HG03196 (cell line): ENCODE data around the gene MAML3.

Source experiments
- ATAC-seq: cut with Tn5 transposase; IDR thresholded peaks from one replicate; pipeline ENCODE4 v1.9.1; 2021; ENCODE audit not compliant: unreplicated experiment

MAML3 gene

DNA sequence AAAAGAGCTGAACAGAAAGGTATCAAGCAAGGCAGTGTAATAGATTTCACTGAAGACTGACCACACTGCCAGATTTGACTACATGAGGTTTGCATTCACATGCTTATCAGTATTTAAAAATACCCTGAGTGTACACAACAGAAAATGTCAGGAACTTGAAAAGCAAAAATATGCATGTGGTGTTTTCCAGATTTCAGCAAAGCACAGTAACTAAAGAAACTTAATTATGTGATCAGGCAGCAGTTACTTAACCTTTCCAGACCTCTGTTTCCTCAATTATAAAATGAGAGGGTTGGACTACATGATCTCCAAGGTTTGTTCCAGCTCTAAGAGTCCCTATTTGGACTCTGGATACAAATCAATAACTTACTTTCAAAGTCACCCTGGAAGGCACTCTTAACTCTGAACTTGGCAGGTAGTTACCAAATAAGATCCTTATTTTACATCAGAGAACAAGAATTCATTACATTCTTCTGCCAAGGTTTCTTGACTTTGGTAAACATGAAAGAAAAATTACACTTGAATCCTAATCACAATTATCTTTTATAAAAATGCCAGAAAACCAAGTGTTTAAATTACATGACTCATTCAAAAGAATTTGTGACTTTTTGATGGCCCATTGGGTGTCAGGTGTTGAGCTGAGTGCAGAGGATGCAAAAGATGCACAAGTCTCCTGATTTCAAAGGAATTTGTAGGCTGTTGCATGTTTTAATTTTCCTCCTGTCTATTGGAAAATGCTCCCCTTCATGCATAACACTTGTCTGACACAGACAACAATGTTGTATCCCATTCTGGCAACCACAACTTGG lies 246.8 kb downstream of the MAML3 start:
- ATAC-seq: no peak

DNA sequence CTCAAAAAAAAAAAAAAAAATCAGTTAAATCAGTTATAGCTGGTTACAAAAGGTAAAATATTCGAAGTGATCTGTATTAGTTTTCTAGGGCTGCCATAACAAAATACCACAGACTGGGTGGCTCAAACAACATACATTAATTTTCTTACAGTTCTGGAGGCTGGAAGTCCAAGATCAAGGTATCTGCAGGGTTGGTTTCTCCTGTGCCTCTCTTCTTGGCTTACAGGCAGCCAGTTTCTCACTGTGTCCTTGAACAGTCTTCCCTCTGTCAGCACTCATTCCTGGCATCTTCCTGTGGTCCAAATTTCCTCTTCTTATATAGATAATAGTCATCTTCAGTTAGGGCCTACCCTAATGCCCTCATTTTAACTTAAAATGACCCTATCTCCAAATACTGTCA lies 248.5 kb downstream of the MAML3 start:
- ATAC-seq: no peak

GRCh38 chr4:139904406-139904805 lies 249.6 kb downstream of the MAML3 start:
- ATAC-seq: no peak

DNA sequence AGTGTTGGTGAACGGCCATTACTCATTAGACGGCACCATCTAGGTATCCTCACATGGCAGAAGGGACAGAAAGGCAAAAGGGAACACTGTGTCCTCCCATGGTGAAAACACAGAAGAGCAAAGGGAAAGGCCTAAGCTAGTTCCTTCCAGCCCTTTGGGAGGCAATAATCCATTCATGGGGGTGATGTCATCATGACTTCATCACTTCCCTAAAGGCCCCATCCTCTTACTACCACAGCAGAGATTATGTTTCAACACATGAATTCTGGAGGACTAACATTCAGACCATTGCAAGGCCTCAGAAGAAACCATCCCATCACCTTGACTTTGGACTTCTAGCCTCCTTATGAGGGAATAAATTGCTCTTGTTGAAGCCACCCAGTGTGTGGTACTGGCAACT lies 250.1 kb downstream of the MAML3 start:
- ATAC-seq: no peak

DNA sequence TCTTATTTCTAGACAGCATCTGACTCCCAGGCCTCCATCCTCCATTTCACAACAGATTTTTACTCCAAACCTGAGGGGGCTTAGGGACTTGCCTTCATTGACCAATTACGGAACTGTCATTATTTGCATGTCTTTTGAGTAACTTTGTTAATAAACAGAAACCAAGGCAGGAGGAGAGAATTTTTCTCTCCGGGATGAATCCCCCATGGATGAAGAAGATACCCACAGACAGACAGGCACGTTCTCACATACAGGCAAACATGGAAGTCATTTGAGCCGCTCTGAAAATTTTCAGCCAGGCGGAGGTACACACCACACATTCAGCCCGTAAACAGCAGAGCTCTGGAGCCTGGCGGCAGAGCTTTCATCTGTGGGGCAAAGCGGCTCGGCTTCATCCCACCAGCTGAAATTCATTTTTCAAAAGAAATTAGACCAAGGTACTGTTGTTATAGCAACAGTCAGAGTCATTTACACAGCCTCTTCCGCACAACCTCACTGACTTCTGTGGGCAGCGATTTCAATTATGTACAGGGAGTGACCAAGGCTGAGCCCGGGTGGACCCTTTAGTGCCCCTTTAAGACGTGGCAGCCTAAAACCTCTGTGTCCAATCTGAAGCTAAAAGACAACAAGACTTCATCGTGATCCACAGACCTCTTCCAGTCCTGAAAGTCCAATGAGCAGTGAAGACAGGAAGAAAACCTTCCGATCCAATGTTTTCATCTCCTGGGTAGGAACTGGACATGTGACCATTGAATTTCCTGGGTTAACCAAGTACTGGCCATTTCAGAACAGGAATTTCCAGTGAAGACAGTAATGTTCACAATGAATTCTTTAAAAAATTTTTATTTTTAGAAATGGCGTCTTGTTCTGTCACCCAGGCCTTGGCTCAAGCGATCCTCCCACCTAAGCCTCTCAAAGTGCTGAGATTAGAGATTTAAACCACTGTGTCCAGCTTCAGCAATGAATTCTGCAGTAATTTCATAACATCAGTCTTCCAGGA lies 251.4 kb downstream of the MAML3 start:
- no peak for ATAC-seq

GRCh38 chr4:139901531-139902320 lies 252.3 kb downstream of the MAML3 start:
- no peak for ATAC-seq

DNA sequence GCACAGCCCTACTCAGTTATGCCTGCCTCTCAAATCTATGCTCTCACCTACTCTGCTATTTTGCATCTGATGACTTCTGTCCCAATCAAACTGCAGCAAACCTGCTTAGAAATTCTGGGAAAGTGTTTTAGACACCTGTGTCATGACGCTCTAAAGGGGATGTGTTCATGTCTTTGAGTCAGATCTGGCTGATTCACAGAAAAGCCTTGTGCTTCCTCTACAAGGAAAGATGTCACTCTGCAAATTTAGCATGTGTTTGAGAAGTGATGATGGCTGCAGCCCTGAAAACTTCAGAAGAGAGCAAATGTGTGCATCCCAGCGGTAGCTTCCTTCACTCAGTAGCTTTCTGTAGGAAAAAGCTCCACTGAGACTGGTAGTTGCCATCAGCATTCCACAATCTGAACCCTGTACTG lies 253.0 kb downstream of the MAML3 start:
- no peak for ATAC-seq

- no peak for ATAC-seq
Observed at GRCh38 chr4:139899346-139899745, 254.6 kb downstream of the MAML3 start.

- no peak for ATAC-seq
Observed at GRCh38 chr4:139898293-139898692, 255.7 kb downstream of the MAML3 start.

DNA sequence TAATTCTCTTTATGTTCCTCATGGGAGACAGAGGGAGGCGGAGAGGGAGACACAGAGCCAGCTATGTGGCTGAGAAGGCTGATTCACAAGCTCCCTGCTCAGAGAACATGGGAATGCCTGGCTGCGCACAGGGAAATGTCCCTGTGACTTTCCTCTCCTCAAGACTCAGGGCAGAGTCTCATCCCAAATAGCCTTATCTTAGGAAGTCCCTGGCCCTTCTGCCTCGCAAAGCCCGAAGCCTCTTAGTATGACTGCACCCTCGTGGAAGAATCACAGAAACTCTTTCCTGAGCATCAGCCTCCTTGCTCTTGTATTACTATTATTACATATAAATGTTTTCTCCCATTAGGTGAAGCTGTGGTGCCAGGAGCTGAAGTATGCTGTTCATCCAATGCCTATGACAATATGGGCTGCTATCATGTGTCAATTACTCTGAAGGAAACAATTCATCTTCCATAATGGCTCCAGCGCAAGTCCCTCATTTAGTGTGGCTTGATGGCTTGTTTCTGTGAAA lies 257.8 kb downstream of the MAML3 start:
- no peak for ATAC-seq

- ATAC-seq: no peak
Observed at GRCh38 chr4:139893801-139894200, 260.2 kb downstream of the MAML3 start.

GRCh38 chr4:139892973-139893736 lies 260.8 kb downstream of the MAML3 start:
- ATAC-seq: no peak

DNA sequence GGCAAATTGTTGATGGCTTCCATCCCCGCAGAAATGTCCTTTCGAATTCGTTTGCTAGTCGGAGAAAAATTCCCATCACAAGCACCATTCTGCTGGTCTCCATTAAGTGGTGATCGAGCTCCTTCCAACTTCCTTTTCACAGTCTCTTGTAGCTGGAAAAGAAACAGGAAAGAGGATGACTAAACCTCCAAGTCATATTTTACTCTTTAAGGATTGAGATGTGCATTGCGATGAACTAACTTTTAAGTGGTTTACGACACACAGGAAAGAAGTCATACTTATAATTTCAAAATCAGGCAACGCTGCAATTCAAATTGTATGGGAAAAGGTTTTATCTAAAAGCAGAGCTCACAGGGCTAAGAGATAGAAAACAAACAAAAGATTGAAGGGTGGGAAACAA lies 263.2 kb downstream of the MAML3 start:
- no peak for ATAC-seq

- ATAC-seq: no peak
Observed at GRCh38 chr4:139889901-139890300, 264.1 kb downstream of the MAML3 start.

GRCh38 chr4:139889264-139889663 lies 264.7 kb downstream of the MAML3 start:
- no peak for ATAC-seq

DNA sequence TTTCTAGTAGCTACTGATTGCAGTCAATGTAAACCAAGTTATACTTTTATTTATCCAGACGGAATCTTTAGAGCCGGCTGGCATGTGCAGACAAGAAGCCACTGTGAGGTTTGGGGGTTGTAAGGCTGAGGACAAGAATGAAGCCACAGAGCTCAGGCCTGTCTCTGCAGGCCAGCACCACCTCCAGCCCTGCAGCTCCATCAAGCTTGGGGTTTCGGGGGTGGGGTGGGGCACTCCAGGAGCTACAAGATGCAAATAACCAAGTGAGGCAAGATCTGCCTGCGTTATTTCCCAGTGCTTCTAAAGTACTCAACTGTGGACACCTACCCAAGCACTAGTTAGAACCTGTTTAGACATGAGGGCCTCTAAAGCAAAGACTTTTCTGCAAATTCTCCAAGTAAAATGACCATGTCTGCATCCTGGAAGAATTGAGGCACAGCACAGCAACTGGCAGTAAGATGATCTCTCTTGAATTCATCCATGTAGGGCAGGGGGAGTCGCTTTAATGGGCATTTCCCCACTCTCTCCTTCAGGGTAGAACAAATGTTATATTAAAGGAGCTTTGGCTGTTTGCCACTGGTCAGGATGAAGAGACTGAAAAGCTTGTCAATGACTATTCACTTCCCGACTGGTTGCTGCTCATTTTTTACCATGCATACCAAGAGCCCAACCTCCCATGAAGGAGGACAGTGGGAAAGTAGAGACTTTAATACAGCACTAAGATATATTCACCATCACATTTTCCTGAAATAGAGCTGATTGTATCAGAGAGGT lies 265.8 kb downstream of the MAML3 start:
- no peak for ATAC-seq

DNA sequence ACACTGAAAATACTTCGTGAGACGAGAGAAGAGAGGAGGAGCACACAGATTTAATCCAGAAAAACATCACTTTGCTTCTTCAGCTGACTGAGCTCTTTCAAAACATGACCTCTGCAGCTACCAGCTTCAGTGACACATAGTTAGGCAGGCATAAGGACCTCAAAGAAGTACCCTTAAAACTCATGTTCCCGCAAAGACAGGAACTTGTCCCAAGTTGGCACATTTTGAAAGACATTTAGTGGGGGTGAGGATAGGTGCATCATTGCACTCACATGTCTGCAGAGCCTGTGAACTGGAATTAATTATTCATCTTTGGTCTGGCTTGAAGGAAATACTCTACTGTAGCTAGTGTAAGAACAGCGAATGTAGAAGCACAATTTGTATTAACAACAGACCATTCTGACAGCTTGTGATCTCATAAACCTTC lies 266.6 kb downstream of the MAML3 start:
- ATAC-seq: no peak

DNA sequence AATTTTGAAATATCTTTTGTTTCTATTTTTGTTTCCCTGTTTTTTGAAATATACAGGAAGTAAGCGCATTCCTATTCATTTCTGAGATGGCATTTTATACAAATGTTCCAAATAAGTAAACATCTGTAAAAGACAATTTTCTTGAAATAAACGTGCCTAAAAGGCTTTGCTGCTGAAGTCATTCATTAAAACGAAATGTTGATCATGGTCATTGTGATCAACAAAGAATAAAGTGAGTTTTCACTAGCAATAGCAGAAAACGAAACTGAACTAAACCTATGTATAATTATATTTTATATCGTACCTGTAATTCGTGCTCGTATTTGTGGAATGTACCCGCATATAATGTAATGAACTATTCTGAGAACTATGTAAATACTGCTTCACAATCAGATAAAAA lies 267.2 kb downstream of the MAML3 start:
- no peak for ATAC-seq

GRCh38 chr4:139884438-139884837 lies 269.5 kb downstream of the MAML3 start:
- no peak for ATAC-seq
